ENCODE data around the gene PRDX5.

DNA sequence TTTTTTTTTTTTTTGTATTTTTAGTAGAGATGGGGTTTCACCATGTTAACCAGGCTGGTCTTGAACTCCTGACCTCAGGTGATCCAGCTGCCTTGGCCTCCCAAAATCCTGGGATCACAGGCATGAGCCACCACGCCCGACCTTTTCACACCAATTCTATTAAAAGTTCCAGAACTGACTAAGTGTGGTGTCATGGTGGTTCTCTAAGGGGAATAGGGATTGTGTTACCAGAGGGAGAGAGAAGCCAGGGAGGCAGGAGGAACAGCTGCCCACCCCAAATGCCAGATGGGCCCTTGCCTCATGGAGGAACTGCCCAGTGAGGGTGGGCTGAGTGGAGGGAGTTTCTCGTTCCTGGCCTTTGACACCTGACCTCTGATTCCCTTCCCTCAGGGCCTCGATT is 47.0 kb downstream of the PRDX5 start:
- TF ChIP-seq, protein P1, sequence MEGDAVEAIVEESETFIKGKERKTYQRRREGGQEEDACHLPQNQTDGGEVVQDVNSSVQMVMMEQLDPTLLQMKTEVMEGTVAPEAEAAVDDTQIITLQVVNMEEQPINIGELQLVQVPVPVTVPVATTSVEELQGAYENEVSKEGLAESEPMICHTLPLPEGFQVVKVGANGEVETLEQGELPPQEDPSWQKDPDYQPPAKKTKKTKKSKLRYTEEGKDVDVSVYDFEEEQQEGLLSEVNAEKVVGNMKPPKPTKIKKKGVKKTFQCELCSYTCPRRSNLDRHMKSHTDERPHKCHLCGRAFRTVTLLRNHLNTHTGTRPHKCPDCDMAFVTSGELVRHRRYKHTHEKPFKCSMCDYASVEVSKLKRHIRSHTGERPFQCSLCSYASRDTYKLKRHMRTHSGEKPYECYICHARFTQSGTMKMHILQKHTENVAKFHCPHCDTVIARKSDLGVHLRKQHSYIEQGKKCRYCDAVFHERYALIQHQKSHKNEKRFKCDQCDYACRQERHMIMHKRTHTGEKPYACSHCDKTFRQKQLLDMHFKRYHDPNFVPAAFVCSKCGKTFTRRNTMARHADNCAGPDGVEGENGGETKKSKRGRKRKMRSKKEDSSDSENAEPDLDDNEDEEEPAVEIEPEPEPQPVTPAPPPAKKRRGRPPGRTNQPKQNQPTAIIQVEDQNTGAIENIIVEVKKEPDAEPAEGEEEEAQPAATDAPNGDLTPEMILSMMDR (IDR thresholded peaks at IDR 0.05), result no peak
- no peak for TF ChIP-seq POLR2A (IDR thresholded peaks at IDR 0.05)

Measured in testis (tissue), 2 donors.